Measurements from ENCODE around the gene GLTPD2. TPM values are rescaled to one million over a fixed set of nuclear protein-coding genes. Genes with fewer than 3 reads are reported as not detected.

The GLTPD2 gene
- total RNA-seq, 4 donors from 2014 or later = 1.2 TPM; not detected in 3

DNA sequence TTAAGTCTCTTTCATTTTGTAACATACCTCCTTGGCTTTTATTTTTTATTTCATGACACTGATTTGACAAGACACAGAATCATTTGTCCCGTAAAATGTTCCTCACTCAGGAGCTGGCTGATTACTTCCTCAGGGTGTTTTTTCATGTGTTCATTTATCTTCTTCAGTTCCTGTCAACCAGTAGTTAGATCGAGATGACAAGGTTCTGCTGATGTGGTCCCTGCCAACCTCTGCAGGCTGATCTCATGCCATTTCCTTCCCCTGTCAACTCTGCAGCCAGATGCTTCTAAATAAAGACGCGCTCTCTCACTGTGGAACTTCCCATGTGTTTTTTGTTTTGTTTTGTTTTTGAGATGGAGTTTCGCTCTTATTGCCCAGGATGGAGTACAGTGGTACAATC is 40.9 kb upstream of the GLTPD2 start:
- no peak for TF ChIP-seq POLR2A (IDR thresholded peaks at IDR 0.05)
- TF ChIP-seq, protein P1, sequence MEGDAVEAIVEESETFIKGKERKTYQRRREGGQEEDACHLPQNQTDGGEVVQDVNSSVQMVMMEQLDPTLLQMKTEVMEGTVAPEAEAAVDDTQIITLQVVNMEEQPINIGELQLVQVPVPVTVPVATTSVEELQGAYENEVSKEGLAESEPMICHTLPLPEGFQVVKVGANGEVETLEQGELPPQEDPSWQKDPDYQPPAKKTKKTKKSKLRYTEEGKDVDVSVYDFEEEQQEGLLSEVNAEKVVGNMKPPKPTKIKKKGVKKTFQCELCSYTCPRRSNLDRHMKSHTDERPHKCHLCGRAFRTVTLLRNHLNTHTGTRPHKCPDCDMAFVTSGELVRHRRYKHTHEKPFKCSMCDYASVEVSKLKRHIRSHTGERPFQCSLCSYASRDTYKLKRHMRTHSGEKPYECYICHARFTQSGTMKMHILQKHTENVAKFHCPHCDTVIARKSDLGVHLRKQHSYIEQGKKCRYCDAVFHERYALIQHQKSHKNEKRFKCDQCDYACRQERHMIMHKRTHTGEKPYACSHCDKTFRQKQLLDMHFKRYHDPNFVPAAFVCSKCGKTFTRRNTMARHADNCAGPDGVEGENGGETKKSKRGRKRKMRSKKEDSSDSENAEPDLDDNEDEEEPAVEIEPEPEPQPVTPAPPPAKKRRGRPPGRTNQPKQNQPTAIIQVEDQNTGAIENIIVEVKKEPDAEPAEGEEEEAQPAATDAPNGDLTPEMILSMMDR (IDR thresholded peaks at IDR 0.05) = no peak
- intact Hi-C loops (cut with DNase I; ENCODE audit: low total_unique reads) = no loop called here
- WGBS, 2 donors = 25 to 30% methylated on average over 5 of the region's 5 CpGs
- DNase-seq (ENCODE audit: low spot score in 2 of 2) = no peak
- H3K4me3 ChIP-seq (ENCODE audit: low read depth, poor library complexity, severe bottlenecking) = no peak overlapping the region

DNA sequence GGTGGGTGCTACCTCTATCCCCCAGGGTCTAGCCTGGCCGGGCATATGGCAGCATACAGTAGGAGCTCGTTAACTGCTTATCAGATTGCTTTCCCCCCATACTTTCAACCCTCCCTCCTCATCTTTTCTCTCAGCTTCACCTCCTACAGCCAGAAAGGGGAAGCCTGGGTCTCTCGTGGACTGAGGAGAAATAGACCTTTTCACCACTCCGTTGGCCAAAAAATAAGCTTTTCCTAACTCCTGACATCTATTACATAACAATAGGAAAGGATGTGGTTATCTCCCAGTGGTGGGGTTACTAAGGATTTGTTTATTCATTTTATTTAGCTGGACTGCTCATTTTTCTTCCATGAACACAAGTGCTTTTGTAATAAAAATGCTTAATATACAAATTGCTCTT is 40.1 kb upstream of the GLTPD2 start:
- no peak overlapping the region for H3K4me3 ChIP-seq (ENCODE audit: low read depth, poor library complexity, severe bottlenecking)
- TF ChIP-seq, protein P1 (IDR thresholded peaks at IDR 0.05) = no peak
- TF ChIP-seq POLR2A (IDR thresholded peaks at IDR 0.05) = no peak
- intact Hi-C loops (cut with DNase I; ENCODE audit: low total_unique reads) = no loop called here
- no peak for DNase-seq (ENCODE audit: low spot score in 2 of 2)
- WGBS, 2 donors = 66 to 68% methylated on average over 4 of the region's 4 CpGs

DNA sequence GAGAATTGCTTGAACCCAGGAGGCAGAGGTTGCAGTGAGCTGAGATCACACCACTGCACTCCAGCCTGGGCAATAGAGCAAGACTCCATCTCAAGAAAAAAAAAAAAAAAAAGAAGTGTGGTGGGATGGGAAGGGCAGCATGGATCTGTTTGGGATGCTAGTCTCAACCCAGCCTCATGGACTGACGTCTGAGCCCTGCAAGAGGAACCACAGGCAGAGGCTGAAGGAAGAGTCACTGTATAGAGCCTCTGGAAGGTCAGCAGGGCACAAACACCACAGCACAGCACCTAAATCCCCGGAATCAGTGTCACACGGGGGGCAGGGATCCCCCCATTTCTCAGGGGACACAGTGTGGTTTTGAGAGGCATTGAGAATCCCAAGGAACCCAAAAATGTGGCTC is 38.2 kb upstream of the GLTPD2 start:
- no peak for TF ChIP-seq POLR2A (IDR thresholded peaks at IDR 0.05)
- TF ChIP-seq, protein P1 (IDR thresholded peaks at IDR 0.05) = no peak
- 41 to 49% methylated on average over 3 of the region's 3 CpGs for WGBS, 2 donors
- intact Hi-C loops (cut with DNase I; ENCODE audit: low total_unique reads) = no loop called here
- no peak for DNase-seq (ENCODE audit: low spot score in 2 of 2)
- no peak overlapping the region for H3K4me3 ChIP-seq (ENCODE audit: low read depth, poor library complexity, severe bottlenecking)

DNA sequence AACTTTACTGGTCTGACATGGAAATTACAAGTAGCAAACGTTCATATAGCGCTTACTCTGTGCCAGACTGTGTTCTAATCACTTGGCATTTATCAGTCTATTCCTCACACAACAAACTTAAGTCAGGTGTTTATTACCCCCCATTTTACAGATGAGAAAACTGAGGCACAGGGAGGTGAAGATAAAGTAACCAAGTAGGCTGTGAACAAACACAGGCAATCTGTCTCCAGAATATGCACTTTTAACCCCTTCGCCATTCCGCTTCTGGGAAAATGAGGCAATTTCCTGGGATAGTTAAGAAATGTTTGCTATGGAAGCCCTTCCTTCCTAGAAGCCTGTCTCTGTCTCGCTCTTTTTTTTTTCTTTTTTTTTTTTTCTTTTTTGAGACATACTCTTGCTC is 36.8 kb upstream of the GLTPD2 start:
- 60 to 69% methylated on average over 5 of the region's 5 CpGs for WGBS, 2 donors
- DNase-seq (ENCODE audit: low spot score in 2 of 2) = no peak
- intact Hi-C loops (cut with DNase I; ENCODE audit: low total_unique reads) = no loop called here
- H3K4me3 ChIP-seq (ENCODE audit: low read depth, poor library complexity, severe bottlenecking) = no peak overlapping the region
- TF ChIP-seq POLR2A (IDR thresholded peaks at IDR 0.05) = no peak
- TF ChIP-seq, protein P1 (IDR thresholded peaks at IDR 0.05) = no peak

DNA sequence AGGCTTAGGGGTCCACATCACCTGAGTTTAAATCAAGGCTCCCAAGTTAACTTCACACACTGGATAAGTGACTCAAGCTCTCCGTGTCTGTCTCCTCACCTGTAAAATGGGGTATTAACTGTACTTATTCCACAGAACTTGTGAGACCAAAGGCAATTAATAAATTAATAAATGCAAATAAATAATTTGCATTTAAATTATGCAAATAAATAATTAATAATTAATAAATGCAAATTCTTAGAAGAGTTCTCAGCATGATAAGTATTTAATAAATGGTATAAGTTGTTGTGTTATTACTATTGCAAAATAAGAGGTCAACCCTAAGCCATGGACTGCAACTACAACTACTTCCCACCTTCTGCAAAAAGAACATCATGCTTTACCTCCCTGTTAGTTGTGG is 35.4 kb upstream of the GLTPD2 start:
- intact Hi-C loops (cut with DNase I; ENCODE audit: low total_unique reads) = no loop called here
- no peak overlapping the region for H3K4me3 ChIP-seq (ENCODE audit: low read depth, poor library complexity, severe bottlenecking)
- 90 to 92% methylated on average over 1 of the region's 1 CpG for WGBS, 2 donors
- TF ChIP-seq POLR2A (IDR thresholded peaks at IDR 0.05) = no peak
- TF ChIP-seq, protein P1 (IDR thresholded peaks at IDR 0.05) = no peak
- no peak for DNase-seq (ENCODE audit: low spot score in 2 of 2)

DNA sequence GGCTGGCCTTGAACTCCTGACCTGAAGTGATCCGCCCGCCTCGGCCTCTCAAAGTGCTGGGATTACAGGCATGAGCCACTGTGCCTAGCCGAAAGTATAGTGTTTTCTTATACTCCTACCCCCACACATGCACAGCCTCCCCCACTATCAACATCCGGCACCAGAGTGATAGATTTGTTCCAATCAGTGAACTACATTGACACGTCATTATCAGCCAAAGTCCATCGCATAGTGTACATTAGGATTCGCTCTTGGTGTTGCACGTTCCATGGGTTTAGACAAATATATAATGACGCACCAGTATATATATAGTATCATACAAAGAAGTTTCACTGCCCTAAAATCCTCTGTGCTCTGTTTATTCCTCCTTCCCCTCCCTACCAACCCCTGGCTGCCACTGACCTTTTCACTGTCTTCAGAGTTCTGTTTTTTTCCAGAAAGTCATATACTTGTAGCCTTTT is 29.0 kb upstream of the GLTPD2 start:
- intact Hi-C loops (cut with DNase I; ENCODE audit: low total_unique reads) = no loop called here
- 87% methylated on average over 10 of the region's 10 CpGs for WGBS, 2 donors
- no peak for DNase-seq (ENCODE audit: low spot score in 2 of 2)
- TF ChIP-seq, protein P1 (IDR thresholded peaks at IDR 0.05) = peak in 1 of 3 donors; percentile 8
- TF ChIP-seq POLR2A (IDR thresholded peaks at IDR 0.05) = no peak
- H3K4me3 ChIP-seq (ENCODE audit: low read depth, poor library complexity, severe bottlenecking) = no peak overlapping the region

All from lower leg skin (tissue), 4 donors.